ENCODE results near the gene SYT13.

SYT13 gene

DNA sequence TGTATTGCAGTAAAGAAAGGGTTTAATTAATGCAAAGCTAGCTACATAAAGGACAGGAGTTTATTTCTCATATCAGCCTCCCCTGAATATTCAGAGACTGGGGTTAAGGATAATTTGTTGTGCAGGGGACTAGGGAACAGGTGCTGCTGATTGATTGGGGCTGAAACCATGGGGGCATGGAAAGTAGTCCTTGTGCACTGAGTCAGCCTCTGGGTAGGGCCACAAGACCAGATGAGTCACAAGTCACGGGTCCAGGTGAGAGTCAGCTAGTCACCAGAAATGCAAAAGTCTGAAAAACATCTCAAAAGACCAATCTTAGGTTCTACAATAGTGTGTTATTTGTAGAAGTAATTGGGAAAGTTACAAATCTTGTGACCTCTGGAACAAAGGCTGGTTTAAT, 32.9 kb upstream of the SYT13 start:
- no peak for TF ChIP-seq CTCF (IDR thresholded peaks at IDR 0.05; ENCODE audit: low read depth, low read length)
- Histone ChIP-seq H3K9me3 (ENCODE audit: severe bottlenecking) (no peaks in the 10 kb centered on the region), H3K27ac (no peak overlapping the region), H3K36me3 (no peaks in the 10 kb centered on the region), H3K4me3 (ENCODE audit: low read depth, low read length) (no peak overlapping the region), H3K27me3 (ENCODE audit: insufficient read depth, low read depth, severe bottlenecking) (no peaks in the 10 kb centered on the region)
- DNase-seq = no peak

DNA sequence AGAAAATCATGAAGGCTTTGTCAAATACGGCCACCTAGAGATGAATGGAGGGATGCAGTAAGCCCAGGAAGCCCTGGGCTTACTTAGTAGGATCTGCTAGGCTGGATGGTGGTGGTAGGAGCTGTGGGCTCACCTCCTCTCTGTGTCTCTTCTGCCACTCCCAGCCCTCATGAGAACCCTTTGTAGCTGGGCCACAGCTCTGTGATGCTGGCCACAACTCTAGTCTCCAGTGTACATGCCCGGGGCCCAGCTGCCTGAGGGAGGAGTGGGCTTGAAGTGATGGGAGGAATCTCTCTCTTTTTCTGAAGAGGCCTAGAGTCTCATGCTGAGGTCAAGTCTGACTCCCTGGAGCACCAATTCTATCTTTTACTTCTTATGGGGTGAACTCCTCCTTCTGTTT, 32.4 kb upstream of the SYT13 start:
- Histone ChIP-seq H3K27ac (no peak overlapping the region), H3K27me3 (ENCODE audit: insufficient read depth, low read depth, severe bottlenecking) (no peaks in the 10 kb centered on the region), H3K9me3 (ENCODE audit: severe bottlenecking) (no peaks in the 10 kb centered on the region), H3K36me3 (no peaks in the 10 kb centered on the region), H3K4me3 (ENCODE audit: low read depth, low read length) (no peak overlapping the region)
- DNase-seq = no peak
- TF ChIP-seq CTCF (IDR thresholded peaks at IDR 0.05; ENCODE audit: low read depth, low read length) = no peak

DNA sequence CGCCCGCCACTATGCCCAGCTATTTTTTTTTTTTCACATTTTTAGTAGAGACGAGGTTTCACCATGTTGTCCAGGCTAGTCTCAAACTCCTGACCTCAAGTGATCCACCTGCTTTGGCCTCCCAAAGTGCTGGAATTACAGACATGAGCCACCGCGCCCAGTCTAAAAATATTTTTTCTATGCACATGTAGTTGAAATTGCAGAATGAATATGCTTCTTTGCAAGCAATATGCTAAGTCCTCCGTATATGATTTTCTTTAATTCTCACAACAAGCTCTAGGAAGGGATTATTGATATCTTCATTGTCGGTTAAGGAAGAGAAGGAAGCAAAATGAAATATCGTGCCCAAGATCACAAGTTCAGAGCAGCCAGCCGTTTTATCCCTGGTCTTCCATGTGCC, 30.1 kb upstream of the SYT13 start:
- Histone ChIP-seq H3K36me3 (no peaks in the 10 kb centered on the region), H3K4me3 (ENCODE audit: low read depth, low read length) (no peak overlapping the region), H3K27me3 (ENCODE audit: insufficient read depth, low read depth, severe bottlenecking) (no peaks in the 10 kb centered on the region)

GRCh38 chr11:45314900-45315299, 28.8 kb upstream of the SYT13 start:
- TF ChIP-seq CTCF (IDR thresholded peaks at IDR 0.05; ENCODE audit: low read depth, low read length) = no peak

More for the DNA sequence above, 30.1 kb upstream of the SYT13 start:
- Histone ChIP-seq H3K9me3 (ENCODE audit: severe bottlenecking) (no peaks in the 10 kb centered on the region), H3K27ac (no peak overlapping the region)
- no peak for TF ChIP-seq CTCF (IDR thresholded peaks at IDR 0.05; ENCODE audit: low read depth, low read length)
- no peak for DNase-seq

GRCh38 chr11:45313171-45313865, 27.2 kb upstream of the SYT13 start:
- no peaks in the 10 kb centered on the region for H3K36me3 ChIP-seq
- no peaks in the 10 kb centered on the region for H3K27me3 ChIP-seq (ENCODE audit: insufficient read depth, low read depth, severe bottlenecking)
- H3K27ac ChIP-seq = no peak overlapping the region
- no peak for DNase-seq
- no peak overlapping the region for H3K4me3 ChIP-seq (ENCODE audit: low read depth, low read length)
- TF ChIP-seq CTCF (IDR thresholded peaks at IDR 0.05; ENCODE audit: low read depth, low read length) = no peak
- no peaks in the 10 kb centered on the region for H3K9me3 ChIP-seq (ENCODE audit: severe bottlenecking)

More at GRCh38 chr11:45314900-45315299, 28.8 kb upstream of the SYT13 start:
- no peaks in the 10 kb centered on the region for H3K27me3 ChIP-seq (ENCODE audit: insufficient read depth, low read depth, severe bottlenecking)
- no peaks in the 10 kb centered on the region for H3K9me3 ChIP-seq (ENCODE audit: severe bottlenecking)
- DNase-seq = no peak
- H3K4me3 ChIP-seq (ENCODE audit: low read depth, low read length) = no peak overlapping the region
- H3K36me3 ChIP-seq = no peaks in the 10 kb centered on the region
- H3K27ac ChIP-seq = no peak overlapping the region

Measured in WERI-Rb-1 (cell line).